Panc1 (cell line): Measurements from ENCODE around the gene NR1H3. TPM values are rescaled to one million over a fixed set of nuclear protein-coding genes. Genes with fewer than 3 reads are reported as not detected.

ENCODE experiments used
- ATAC-seq: fragments of 200-7000 bp; cut with Tn5 transposase; 2 replicates; pipeline ENCODE4 v1.9.1; 2020; ENCODE audit warnings: mild to moderate bottlenecking, moderate library complexity
- BruUV-seq: library from RNA; stranded (reverse); fragments of 400-500 nt; replicated peaks from 2 replicates; lab custom pipeline; 2021; lab: Mats Ljungman, UMichigan
- CTCF ChIA-PET: fragments of 300-600 bp; sonication (Branson Sonifier 250); formaldehyde crosslinking; loops from one replicate; lab custom pipeline; 2022; ENCODE audit warnings: antibody characterized with exemption; lab: Charles Lee
- POLR2A ChIA-PET: fragments of 300-600 bp; sonication (Branson Sonifier 250); formaldehyde crosslinking; loops from one replicate; lab custom pipeline; 2022; ENCODE audit warnings: antibody characterized with exemption; lab: Charles Lee
- DNase-seq: peaks from one replicate; pipeline ENCODE4 v3.0.0-alpha.2; 2010; ENCODE audit warnings: low read depth, low spot score
- H3K27ac ChIP-seq: 2 replicates; pipeline ENCODE4 v1.5.1; 2011; ENCODE audit warnings: mild to moderate bottlenecking, low read length, inconsistent platforms
- H3K27me3 ChIP-seq: fragments of 200-500 bp; sonication (Bioruptor generic); 2 replicates; pipeline ENCODE4 v1.6.0; 2014; ENCODE audit warnings: low read length, inconsistent platforms; ENCODE audit not compliant: control insufficient read depth, insufficient read depth
- H3K36me3 ChIP-seq: fragments of 200-500 bp; sonication (Bioruptor generic); 2 replicates; pipeline ENCODE4 v1.5.1; 2014; ENCODE audit warnings: inconsistent platforms, mild to moderate bottlenecking, low read length, moderate library complexity; ENCODE audit not compliant: control insufficient read depth, insufficient read depth
- H3K4me1 ChIP-seq: 2 replicates; pipeline ENCODE4 v1.5.1; 2011; ENCODE audit warnings: inconsistent platforms, mild to moderate bottlenecking, low read length, moderate library complexity; ENCODE audit not compliant: control insufficient read depth, insufficient read depth
- H3K4me3 ChIP-seq, 2 experiments: 2 replicates each; pipeline ENCODE4 v1.5.1; 2011 to 2012; ENCODE audit warnings: low read depth in 2 of 2, low read length in 2 of 2, mild to moderate bottlenecking in 2 of 2, inconsistent platforms in 1 of 2, moderate library complexity in 1 of 2
- H3K9me3 ChIP-seq: fragments of 200-500 bp; sonication (Bioruptor generic); 2 replicates; pipeline ENCODE4 v1.5.1; 2014; ENCODE audit warnings: low read depth, mild to moderate bottlenecking, inconsistent platforms, low read length, moderate library complexity; ENCODE audit not compliant: control insufficient read depth, insufficient read depth
- POLR2AphosphoS5 ChIP-seq: IDR thresholded peaks from 2 replicates; pipeline ENCODE4 v1.6.1; 2012; ENCODE audit warnings: mild to moderate bottlenecking, low read depth, low read length, moderate library complexity
- REST ChIP-seq, 2 experiments: IDR thresholded peaks; 2 replicates each; pipeline ENCODE4 v1.6.1; 2011 to 2012; ENCODE audit warnings: low read depth in 2 of 2, control low read depth in 1 of 2, low read length in 1 of 2, mild to moderate bottlenecking in 1 of 2, moderate library complexity in 1 of 2; ENCODE audit not compliant: insufficient read depth in 1 of 2
- SIN3A ChIP-seq: IDR thresholded peaks from 2 replicates; pipeline ENCODE4 v1.6.1; 2012; ENCODE audit warnings: low read depth, mild to moderate bottlenecking, low read length, moderate library complexity, borderline replicate concordance; ENCODE audit not compliant: insufficient read depth
- TCF7L2 ChIP-seq: IDR thresholded peaks from 2 replicates; pipeline ENCODE4 v1.6.1; 2011; ENCODE audit warnings: mild to moderate bottlenecking, low read depth, low read length, inconsistent platforms
- in situ Hi-C: cut with HindIII; loops from 2 replicates; pipeline ENCODE4 v1.10.0; 2016; ENCODE audit warnings: low sequenced_read_pairs, low pct_unique_long_range_greater_than_20kb
- intact Hi-C: fragments of 100-400 bp; cut with micrococcal nuclease; formaldehyde crosslinking; loops from one replicate; pipeline ENCODE4 v1.10.0; 2022; ENCODE audit not compliant: unreplicated experiment
- total RNA-seq: library from RNA; stranded (reverse); gene quantifications from one replicate; pipeline ENCODE4 v1.2.1, GENCODE V29; 2021; ENCODE audit not compliant: unreplicated experiment
- TF ChIP-seq, protein P1 (sequence below): fragments of 450-650 bp; IDR thresholded peaks from 2 replicates; pipeline ENCODE4 v1.5.1; 2017; ENCODE audit warnings: mild to moderate bottlenecking

NR1H3 gene
- total RNA-seq, 1 experiment from 2014 or later = 17.2 TPM

DNA sequence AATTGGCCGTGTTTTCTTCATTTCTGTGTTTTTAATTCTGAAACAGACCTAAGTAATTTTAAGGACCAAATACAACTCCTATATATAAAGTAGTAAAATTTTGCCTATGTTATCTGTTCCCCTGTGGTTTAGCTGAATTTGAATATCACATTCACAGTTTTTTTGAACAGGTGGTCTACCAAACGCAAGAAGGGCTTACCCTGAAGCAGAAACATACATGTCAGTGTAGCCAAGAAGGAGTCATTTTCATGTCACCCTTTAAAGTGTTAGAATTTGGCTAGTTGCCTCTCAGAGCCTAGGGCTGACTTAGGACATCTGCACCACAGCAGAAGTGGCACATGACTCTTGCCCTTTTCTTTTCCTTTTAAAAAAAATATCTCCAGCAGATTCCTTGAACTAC is 60.4 kb downstream of the NR1H3 start:
- CTCF ChIA-PET = no interaction called here
- no TSS peak for BruUV-seq
- no peaks in the 10 kb centered on the region for H3K27me3 ChIP-seq
- H3K4me1 ChIP-seq = no peaks in the 10 kb centered on the region
- H3K9me3 ChIP-seq = no peaks in the 10 kb centered on the region
- no peak overlapping the region for H3K27ac ChIP-seq
- no peak for DNase-seq
- TF ChIP-seq, protein P1, sequence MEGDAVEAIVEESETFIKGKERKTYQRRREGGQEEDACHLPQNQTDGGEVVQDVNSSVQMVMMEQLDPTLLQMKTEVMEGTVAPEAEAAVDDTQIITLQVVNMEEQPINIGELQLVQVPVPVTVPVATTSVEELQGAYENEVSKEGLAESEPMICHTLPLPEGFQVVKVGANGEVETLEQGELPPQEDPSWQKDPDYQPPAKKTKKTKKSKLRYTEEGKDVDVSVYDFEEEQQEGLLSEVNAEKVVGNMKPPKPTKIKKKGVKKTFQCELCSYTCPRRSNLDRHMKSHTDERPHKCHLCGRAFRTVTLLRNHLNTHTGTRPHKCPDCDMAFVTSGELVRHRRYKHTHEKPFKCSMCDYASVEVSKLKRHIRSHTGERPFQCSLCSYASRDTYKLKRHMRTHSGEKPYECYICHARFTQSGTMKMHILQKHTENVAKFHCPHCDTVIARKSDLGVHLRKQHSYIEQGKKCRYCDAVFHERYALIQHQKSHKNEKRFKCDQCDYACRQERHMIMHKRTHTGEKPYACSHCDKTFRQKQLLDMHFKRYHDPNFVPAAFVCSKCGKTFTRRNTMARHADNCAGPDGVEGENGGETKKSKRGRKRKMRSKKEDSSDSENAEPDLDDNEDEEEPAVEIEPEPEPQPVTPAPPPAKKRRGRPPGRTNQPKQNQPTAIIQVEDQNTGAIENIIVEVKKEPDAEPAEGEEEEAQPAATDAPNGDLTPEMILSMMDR = no peak
- TF ChIP-seq SIN3A = no peak
- TF ChIP-seq REST (IDR thresholded peaks at IDR 0.05; ENCODE audit: insufficient read depth in 1 of 2, low read depth in 2 of 2, low read length in 1 of 2) = no peak
- no peak for TF ChIP-seq POLR2AphosphoS5
- no peak for TF ChIP-seq TCF7L2
- POLR2A ChIA-PET = no interaction called here
- H3K36me3 ChIP-seq = no peaks in the 10 kb centered on the region
- in situ Hi-C loops (no loop called here), intact Hi-C loops (no loop called here)
- no peak overlapping the region for H3K4me3 ChIP-seq
- ATAC-seq = no peak

Other genes with a start within 250 kb of the NR1H3 start
- 61.4 TPM for gene ARFGAP2, start 81.1 kb upstream of the NR1H3 start, total RNA-seq
- gene PACSIN3, start 71.6 kb upstream of the NR1H3 start, total RNA-seq = 45.3 TPM
- 33.6 TPM for gene DDB2, start 43.0 kb upstream of the NR1H3 start, total RNA-seq
- 28.4 TPM for gene ACP2, start 9.2 kb upstream of the NR1H3 start, total RNA-seq
- 51.1 TPM for gene MADD, start 12.1 kb downstream of the NR1H3 start, total RNA-seq
- gene MYBPC3, start 94.7 kb downstream of the NR1H3 start, total RNA-seq = not detected
- gene SPI1, start 120.6 kb downstream of the NR1H3 start, total RNA-seq = 0.31 TPM
- 50.2 TPM for gene SLC39A13, start 150.6 kb downstream of the NR1H3 start, total RNA-seq
- 181 TPM for gene PSMC3, start 168.4 kb downstream of the NR1H3 start, total RNA-seq
- 1.8 TPM for gene RAPSN, start 191.1 kb downstream of the NR1H3 start, total RNA-seq